ENCODE measurements around the gene NFATC2.

Gene NFATC2

DNA sequence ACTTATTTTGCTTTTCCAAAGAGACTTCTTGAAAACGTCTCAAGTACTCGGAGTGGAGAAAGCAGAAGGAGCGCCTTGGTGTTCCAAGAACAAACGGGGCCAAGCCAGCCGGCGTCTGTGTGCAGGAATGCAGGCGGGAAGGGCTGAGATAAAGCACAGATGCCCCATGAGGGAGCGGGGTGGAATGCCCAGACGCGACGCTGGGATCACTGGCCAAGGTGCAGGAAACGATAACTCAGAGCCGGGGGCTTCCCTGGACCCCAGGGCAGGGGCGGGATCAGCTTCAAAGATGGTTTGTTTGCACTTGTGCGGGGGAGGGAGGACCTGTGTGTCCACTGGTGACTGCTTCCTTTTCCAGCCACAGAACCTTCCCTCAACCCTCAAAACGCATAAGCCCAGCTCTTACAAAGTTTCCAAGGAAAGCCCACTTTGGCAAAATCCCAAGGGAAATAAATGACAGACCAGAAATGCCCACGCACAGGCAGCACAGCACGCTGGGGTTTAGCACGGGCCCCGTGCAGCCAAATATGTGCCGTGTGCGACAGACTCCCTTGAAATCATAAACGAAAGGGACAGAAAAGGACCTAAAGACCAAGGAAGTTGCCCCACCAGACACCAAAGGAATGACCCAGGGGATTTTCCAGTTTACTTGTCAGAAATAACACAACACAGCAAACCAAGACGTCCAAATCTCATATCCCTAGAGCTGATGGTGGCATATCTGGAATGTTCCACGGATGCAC is 113.9 kb downstream of the NFATC2 start:
- TF ChIP-seq EZH2phosphoT487 (IDR thresholded peaks at IDR 0.05; ENCODE audit: borderline replicate concordance, low read length) = no peak
- TF ChIP-seq, protein P1, sequence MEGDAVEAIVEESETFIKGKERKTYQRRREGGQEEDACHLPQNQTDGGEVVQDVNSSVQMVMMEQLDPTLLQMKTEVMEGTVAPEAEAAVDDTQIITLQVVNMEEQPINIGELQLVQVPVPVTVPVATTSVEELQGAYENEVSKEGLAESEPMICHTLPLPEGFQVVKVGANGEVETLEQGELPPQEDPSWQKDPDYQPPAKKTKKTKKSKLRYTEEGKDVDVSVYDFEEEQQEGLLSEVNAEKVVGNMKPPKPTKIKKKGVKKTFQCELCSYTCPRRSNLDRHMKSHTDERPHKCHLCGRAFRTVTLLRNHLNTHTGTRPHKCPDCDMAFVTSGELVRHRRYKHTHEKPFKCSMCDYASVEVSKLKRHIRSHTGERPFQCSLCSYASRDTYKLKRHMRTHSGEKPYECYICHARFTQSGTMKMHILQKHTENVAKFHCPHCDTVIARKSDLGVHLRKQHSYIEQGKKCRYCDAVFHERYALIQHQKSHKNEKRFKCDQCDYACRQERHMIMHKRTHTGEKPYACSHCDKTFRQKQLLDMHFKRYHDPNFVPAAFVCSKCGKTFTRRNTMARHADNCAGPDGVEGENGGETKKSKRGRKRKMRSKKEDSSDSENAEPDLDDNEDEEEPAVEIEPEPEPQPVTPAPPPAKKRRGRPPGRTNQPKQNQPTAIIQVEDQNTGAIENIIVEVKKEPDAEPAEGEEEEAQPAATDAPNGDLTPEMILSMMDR (IDR thresholded peaks at IDR 0.05; ENCODE audit: low read depth, low read length, poor library complexity, severe bottlenecking) = no peak
- Histone ChIP-seq H3K79me2 (ENCODE audit: control insufficient read depth, low read length) (no peaks in the 10 kb centered on the region), H3K4me2 (ENCODE audit: low read length) (no peak overlapping the region), H3K36me3 (ENCODE audit: control insufficient read depth, low read length) (peaks cover 51% of the 10 kb centered on the region), H3K4me3 (ENCODE audit: low read length) (no peak overlapping the region), H3K9me2 (replicated peaks; ENCODE audit: control insufficient read depth, low read length) (no peaks in the 10 kb centered on the region), H3K27me3 (ENCODE audit: control insufficient read depth, low read length) (no peaks in the 10 kb centered on the region), H4K20me1 (ENCODE audit: control insufficient read depth, insufficient read depth, low read depth, low read length) (no peaks in the 10 kb centered on the region), H3F3A (ENCODE audit: control insufficient read depth, insufficient read depth) (no peaks in the 10 kb centered on the region), H3K27ac (ENCODE audit: low read depth, low read length) (no peak overlapping the region), H3K4me1 (ENCODE audit: control insufficient read depth, low read length) (no peaks in the 10 kb centered on the region), H3K9me3 (ENCODE audit: control insufficient read depth, insufficient read depth, low read length) (no peaks in the 10 kb centered on the region)

DNA sequence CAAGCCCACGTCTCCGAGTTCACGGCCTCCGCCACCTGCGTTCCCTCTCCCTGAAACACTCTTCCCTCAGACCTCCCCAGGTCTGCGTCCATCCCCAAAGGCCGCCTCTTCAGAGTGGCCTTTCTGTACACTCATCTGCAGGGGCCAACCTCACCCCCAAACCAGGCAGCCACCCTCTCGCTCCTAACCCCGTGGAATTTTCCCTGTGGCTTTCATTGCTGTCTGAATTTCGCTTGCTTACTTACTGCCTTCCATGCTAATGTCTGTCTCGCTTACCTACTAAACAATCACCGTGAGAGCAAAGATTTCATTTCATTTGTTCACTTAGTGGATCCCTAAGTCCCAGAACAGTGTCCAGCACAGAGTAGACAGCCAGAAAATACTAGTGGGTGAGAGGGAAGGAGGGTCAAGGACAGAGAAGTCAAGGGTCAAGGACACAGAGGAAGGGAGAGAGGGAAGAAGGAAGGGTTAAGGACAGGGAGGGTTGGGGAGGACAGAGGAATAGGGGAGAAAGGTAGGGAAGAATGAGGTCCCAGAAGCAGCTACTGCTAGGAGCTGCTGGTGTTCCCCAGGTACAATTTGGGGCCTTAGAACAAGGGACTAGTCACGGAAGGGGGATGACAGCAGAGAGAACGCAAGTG is 114.7 kb downstream of the NFATC2 start:
- H3K27me3 ChIP-seq (ENCODE audit: control insufficient read depth, low read length) = no peaks in the 10 kb centered on the region
- H3K4me2 ChIP-seq (ENCODE audit: low read length) = no peak overlapping the region
- H3K4me3 ChIP-seq (ENCODE audit: low read length) = no peak overlapping the region
- no peaks in the 10 kb centered on the region for H3K9me2 ChIP-seq (replicated peaks; ENCODE audit: control insufficient read depth, low read length)
- H3K36me3 ChIP-seq (ENCODE audit: control insufficient read depth, low read length) = peaks cover 46% of the 10 kb centered on the region
- no peaks in the 10 kb centered on the region for H3F3A ChIP-seq (ENCODE audit: control insufficient read depth, insufficient read depth)
- H3K27ac ChIP-seq (ENCODE audit: low read depth, low read length) = no peak overlapping the region
- H4K20me1 ChIP-seq (ENCODE audit: control insufficient read depth, insufficient read depth, low read depth, low read length) = no peaks in the 10 kb centered on the region
- no peaks in the 10 kb centered on the region for H3K4me1 ChIP-seq (ENCODE audit: control insufficient read depth, low read length)
- no peaks in the 10 kb centered on the region for H3K9me3 ChIP-seq (ENCODE audit: control insufficient read depth, insufficient read depth, low read length)
- H3K79me2 ChIP-seq (ENCODE audit: control insufficient read depth, low read length) = no peaks in the 10 kb centered on the region
- TF ChIP-seq EZH2phosphoT487 (IDR thresholded peaks at IDR 0.05; ENCODE audit: borderline replicate concordance, low read length) = no peak
- TF ChIP-seq, protein P1 (IDR thresholded peaks at IDR 0.05; ENCODE audit: low read depth, low read length, poor library complexity, severe bottlenecking) = no peak

DNA sequence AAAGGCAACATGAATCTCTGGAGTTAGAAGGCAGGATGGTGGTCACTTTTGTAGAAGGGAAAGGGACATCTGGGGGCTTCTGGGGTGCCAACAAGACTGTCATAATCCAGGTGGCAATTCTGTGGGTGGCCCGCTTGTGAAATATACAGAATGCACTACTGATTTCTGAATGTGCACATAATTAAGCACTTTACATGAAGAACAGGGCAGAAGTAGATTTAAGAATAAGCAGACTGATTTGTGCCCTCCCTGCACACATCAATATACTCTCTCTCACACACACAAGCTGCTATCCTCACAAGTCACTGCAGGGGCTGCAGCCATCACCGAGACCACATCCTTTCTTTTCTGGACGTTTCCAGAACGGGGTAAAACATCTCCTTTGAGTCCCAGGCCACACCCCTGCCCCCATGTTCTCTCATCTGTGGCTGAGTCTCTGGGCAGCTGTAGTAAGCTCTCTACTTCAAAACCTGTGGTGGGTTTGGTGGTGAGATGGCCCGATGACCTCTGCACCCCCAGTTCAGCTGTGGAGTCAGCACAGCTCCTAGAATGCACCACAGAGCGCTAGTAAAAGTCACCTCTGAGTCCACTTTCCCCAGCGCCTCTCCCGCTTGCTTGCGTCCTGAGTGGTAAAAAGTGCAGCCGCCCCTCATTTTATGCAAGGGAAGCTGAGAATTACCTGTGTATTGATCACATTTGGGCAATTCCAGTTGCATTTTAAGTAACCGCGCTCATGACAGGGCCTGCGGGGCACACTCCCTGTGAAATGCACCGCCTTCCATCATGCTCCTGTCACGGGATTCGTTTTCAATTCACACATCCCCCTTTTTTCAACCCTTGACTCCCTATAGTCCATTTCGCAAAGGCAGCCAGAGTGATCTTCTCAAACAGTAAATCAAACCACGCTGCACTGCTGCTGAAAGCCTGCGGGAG is 115.5 kb downstream of the NFATC2 start:
- Histone ChIP-seq H3K27ac (ENCODE audit: low read depth, low read length) (no peak overlapping the region), H3K9me2 (replicated peaks; ENCODE audit: control insufficient read depth, low read length) (no peaks in the 10 kb centered on the region), H3K4me2 (ENCODE audit: low read length) (no peak overlapping the region), H3K36me3 (ENCODE audit: control insufficient read depth, low read length) (peaks cover 39% of the 10 kb centered on the region), H3K27me3 (ENCODE audit: control insufficient read depth, low read length) (no peaks in the 10 kb centered on the region), H3K79me2 (ENCODE audit: control insufficient read depth, low read length) (no peaks in the 10 kb centered on the region), H3K4me1 (ENCODE audit: control insufficient read depth, low read length) (peaks cover under 1% of the 10 kb centered on the region), H4K20me1 (ENCODE audit: control insufficient read depth, insufficient read depth, low read depth, low read length) (no peaks in the 10 kb centered on the region), H3K4me3 (ENCODE audit: low read length) (no peak overlapping the region), H3F3A (ENCODE audit: control insufficient read depth, insufficient read depth) (no peaks in the 10 kb centered on the region), H3K9me3 (ENCODE audit: control insufficient read depth, insufficient read depth, low read length) (no peaks in the 10 kb centered on the region)
- no peak for TF ChIP-seq EZH2phosphoT487 (IDR thresholded peaks at IDR 0.05; ENCODE audit: borderline replicate concordance, low read length)
- TF ChIP-seq, protein P1 (IDR thresholded peaks at IDR 0.05; ENCODE audit: low read depth, low read length, poor library complexity, severe bottlenecking) = no peak

Measured in DOHH2 (cell line).